T-cell (primary cell): ENCODE results near the gene HOXC9. TPM values are rescaled to one million over a fixed set of nuclear protein-coding genes. Genes with fewer than 3 reads are reported as not detected.

Experiments
- ATAC-seq, 4 experiments: fragments of 200-7000 bp in 3 of 4; fragments of 150-1000 bp in 1 of 4; cut with Tn5 transposase; replicated peaks in 1 of 4; 1 replicate in 3 of 4; 2 replicates in 1 of 4; pipeline ENCODE4 v1.10.0; 2021; ENCODE audit warnings: moderate library complexity in 3 of 4, mild to moderate bottlenecking in 2 of 4, moderate number of reproducible peaks in 1 of 4
- CTCF ChIA-PET, 2 donors: fragments of 300-600 bp; sonication (Branson Sonifier 250); formaldehyde crosslinking; loops; one replicate each; lab custom pipeline; 2022; ENCODE audit warnings: antibody characterized with exemption in 2 of 2; lab: Charles Lee
- POLR2A ChIA-PET, 2 donors: fragments of 300-600 bp; sonication (Branson Sonifier 250); formaldehyde crosslinking; loops; one replicate each; lab custom pipeline; 2022; ENCODE audit warnings: antibody characterized with exemption in 2 of 2; lab: Charles Lee
- DNase-seq, 35 experiments: peaks; one replicate each; pipeline versions ENCODE4 v3.0.0 to v3.0.0-alpha.2; 2013 to 2023
- H3K27ac ChIP-seq: one replicate; pipeline ENCODE4 v1.5.1; 2013; ENCODE audit warnings: low read length
- H3K27me3 ChIP-seq, 2 experiments: replicated peaks in 1 of 2; 1 replicate in 1 of 2; 2 replicates in 1 of 2; pipeline versions ENCODE4 v1.6.1 to v1.7.0; 2013; ENCODE audit warnings: low read length in 1 of 2, mixed read lengths in 1 of 2; ENCODE audit not compliant: control insufficient read depth in 2 of 2, insufficient read depth in 2 of 2; ENCODE audit errors: extremely low read depth in 1 of 2
- H3K36me3 ChIP-seq, 2 donors: 1 replicate in 1 of 2; 2 replicates in 1 of 2; pipeline versions ENCODE4 v1.6.1 to v1.7.0; 2013; ENCODE audit warnings: low read length in 1 of 2; ENCODE audit not compliant: control insufficient read depth in 2 of 2, insufficient read depth in 1 of 2; ENCODE audit errors: extremely low read depth in 1 of 2
- H3K4me1 ChIP-seq, 2 experiments: 1 replicate in 1 of 2; 2 replicates in 1 of 2; pipeline versions ENCODE4 v1.6.1 to v1.7.0; 2013; ENCODE audit warnings: low read length in 2 of 2, mixed read lengths in 1 of 2; ENCODE audit not compliant: insufficient read depth in 2 of 2, control insufficient read depth in 1 of 2; ENCODE audit errors: extremely low read depth in 1 of 2
- H3K4me3 ChIP-seq, 2 donors: 1 replicate in 1 of 2; 2 replicates in 1 of 2; pipeline versions ENCODE4 v1.5.1 to v1.7.0; 2013; ENCODE audit warnings: mild to moderate bottlenecking in 2 of 2, low read length in 1 of 2, moderate library complexity in 1 of 2; ENCODE audit not compliant: control insufficient read depth in 1 of 2; ENCODE audit errors: extremely low read depth in 1 of 2
- H3K9me3 ChIP-seq: 2 replicates; pipeline ENCODE4 v1.7.0; 2013
- H3K27ac Mint-ChIP-seq, 2 donors: one replicate each; pipeline ENCODE4 v1.8.0; 2020 to 2021; ENCODE audit warnings: mild to moderate bottlenecking in 2 of 2, mixed read lengths in 2 of 2
- H3K27me3 Mint-ChIP-seq, 2 donors: one replicate each; pipeline ENCODE4 v1.8.0; 2021 to 2022; ENCODE audit warnings: mixed read lengths in 2 of 2
- H3K36me3 Mint-ChIP-seq: one replicate; pipeline ENCODE4 v1.8.0; 2021; ENCODE audit warnings: mixed read lengths
- H3K4me1 Mint-ChIP-seq, 3 donors: one replicate each; pipeline ENCODE4 v1.8.0; 2020 to 2022; ENCODE audit warnings: mixed read lengths in 3 of 3, mild to moderate bottlenecking in 1 of 3
- H3K4me3 Mint-ChIP-seq, 3 donors: one replicate each; pipeline ENCODE4 v1.8.0; 2020 to 2022; ENCODE audit warnings: mild to moderate bottlenecking in 3 of 3, mixed read lengths in 3 of 3, moderate library complexity in 3 of 3
- H3K9me3 Mint-ChIP-seq, 3 donors: one replicate each; pipeline ENCODE4 v1.8.0; 2020 to 2022; ENCODE audit warnings: mixed read lengths in 3 of 3
- WGBS: methylation state at CpG from one replicate; pipeline ENCODE4 v1.1.5; 2013; ENCODE audit warnings: missing lambda C conversion rate; ENCODE audit not compliant: insufficient coverage; 5-methylcytosine and 5-hydroxymethylcytosine counted together
- total RNA-seq, 35 experiments: library from RNA in 6 of 35; stranded (reverse) in 6 of 35; fragments of 120-200 nt in 1 of 35; gene quantifications; one replicate each; pipeline versions ENCODE4 v1.2.1 to v1.2.4 and lab custom pipeline; 2013 to 2026

Gene HOXC9
- total RNA-seq, 5 donors from 2014 or later (not counting 1 experiment from before 2014, with no cell fraction given), result not detected

GRCh38 chr12:53974084-53975063 is 25.6 kb upstream of the HOXC9 start, which contains the start of gene HOTAIR:
TSS of gene HOTAIR (minus strand) at chr12:53974954.
- Mint-ChIP-seq H3K9me3 (no peaks in the 10 kb centered on the region), H3K36me3 (peaks cover 7% of the 10 kb centered on the region), H3K4me1 (peaks cover 16 to 25% (median 23%) of the 10 kb centered on the region in 3 donors), H3K27ac (peak within 1 kb of the TSS in 1 of 2 donors; percentile 59), H3K4me3 (peak within 1 kb of the TSS; percentile 39 to 74 (median 60)), H3K27me3 (peaks cover 81 to 87% of the 10 kb centered on the region in 2 donors)
- no peaks in the 10 kb centered on the region for H3K36me3 ChIP-seq
- peaks cover 38 to 97% of the 10 kb centered on the region in 2 experiments for H3K27me3 ChIP-seq
- H3K27ac ChIP-seq, result no peak within 1 kb of the TSS
- H3K4me1 ChIP-seq, result peaks cover 5 to 41% of the 10 kb centered on the region in 2 experiments
- ChIA-PET CTCF (interaction anchor here (0.6 kb wide), 3 partner anchors 11 to 455 kb away, joined by 3 to 4 read pairs (median 3); partner anchors contain the start of gene HOXC10 (in 1 of the 2)), POLR2A (no interaction called here)
- 2% methylated on average over 42 of the region's 63 CpGs for WGBS
- H3K9me3 ChIP-seq, result no peaks in the 10 kb centered on the region
- H3K4me3 ChIP-seq, result peak within 1 kb of the TSS; percentile 32 to 59
- peak; percentile 59 to 68 (median 64) for ATAC-seq
- DNase-seq, result peak in 5 of 35 experiments; percentile 23 to 58 (median 35)

- Mint-ChIP-seq H3K27me3 (peaks cover 81 to 87% of the 10 kb centered on the region in 2 donors), H3K9me3 (no peaks in the 10 kb centered on the region), H3K4me3 (peak overlapping the region; percentile 34 to 74 (median 44)), H3K36me3 (peaks cover 7% of the 10 kb centered on the region), H3K4me1 (peaks cover 16 to 25% (median 24%) of the 10 kb centered on the region in 3 donors), H3K27ac (no peak overlapping the region)
- H3K27me3 ChIP-seq, result peaks cover 35 to 97% of the 10 kb centered on the region in 2 experiments
- peak overlapping the region in 1 of 2 donors; percentile 49 for H3K4me3 ChIP-seq
- WGBS, result 7% methylated on average over 13 of the region's 25 CpGs
- CTCF ChIA-PET, result interaction anchor here in 1 of 2 donors (0.6 kb wide), 2 partner anchors 247 to 454 kb away, joined by 3 read pairs; no protein-coding TSS in a partner anchor
- H3K9me3 ChIP-seq, result no peaks in the 10 kb centered on the region
- DNase-seq (no peak), ATAC-seq (no peak)
- H3K27ac ChIP-seq, result no peak overlapping the region
- peaks cover 5 to 41% of the 10 kb centered on the region in 2 experiments for H3K4me1 ChIP-seq
- POLR2A ChIA-PET, result no interaction called here
- H3K36me3 ChIP-seq, result no peaks in the 10 kb centered on the region
Measured at GRCh38 chr12:53975064-53975471, 24.9 kb upstream of the HOXC9 start.

DNA sequence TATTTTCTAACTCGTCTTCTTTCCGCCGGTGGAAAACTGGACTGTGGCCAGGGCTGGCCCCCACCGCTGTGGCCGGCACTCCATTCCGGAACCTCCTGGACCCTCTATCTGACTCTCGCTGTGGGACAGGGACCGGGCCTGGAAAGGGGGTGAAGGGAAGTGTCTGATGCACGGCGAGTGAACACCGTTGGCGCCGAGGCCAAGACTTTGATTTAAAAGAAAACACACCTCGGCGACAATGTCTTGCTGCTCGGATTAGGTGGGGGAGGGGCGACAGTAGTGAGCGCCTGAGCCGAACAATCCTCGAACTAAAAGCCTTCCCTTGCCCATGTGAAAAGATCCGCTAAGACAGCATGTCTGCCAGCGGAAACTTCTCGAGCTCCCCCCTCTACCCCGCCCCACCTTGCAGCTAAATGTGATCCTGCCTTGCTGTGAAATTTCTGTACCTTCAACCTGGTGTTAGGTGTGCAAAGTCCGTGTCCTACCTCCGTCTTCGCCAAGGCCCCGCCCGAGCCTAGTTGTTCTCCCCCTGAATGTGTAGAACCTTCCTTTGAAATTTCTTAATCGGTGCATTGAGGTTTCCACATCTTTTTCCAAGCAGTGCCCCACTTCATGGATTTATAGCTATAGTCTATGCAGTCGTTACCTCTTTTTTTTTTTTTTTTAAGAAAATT is 24.3 kb upstream of the HOXC9 start:
- Histone ChIP-seq H3K4me3 (peak overlapping the region in 1 of 2 donors; percentile 49), H3K9me3 (no peaks in the 10 kb centered on the region), H3K27me3 (peaks cover 35 to 97% of the 10 kb centered on the region in 2 experiments), H3K27ac (no peak overlapping the region), H3K4me1 (peaks cover 5 to 43% of the 10 kb centered on the region in 2 experiments), H3K36me3 (no peaks in the 10 kb centered on the region)
- Mint-ChIP-seq H3K4me3 (peak overlapping the region; percentile 34 to 74 (median 44)), H3K4me1 (peaks cover 16 to 29% (median 27%) of the 10 kb centered on the region in 3 donors), H3K27me3 (peaks cover 81 to 87% of the 10 kb centered on the region in 2 donors), H3K36me3 (peaks cover 7% of the 10 kb centered on the region), H3K9me3 (no peaks in the 10 kb centered on the region), H3K27ac (peak overlapping the region in 1 of 2 donors; percentile 59)
- ChIA-PET CTCF (interaction anchor here in 1 of 2 donors (0.5 to 0.6 kb wide), 2 partner anchors 9 to 247 kb away, joined by 3 to 8 read pairs; partner anchors contain the start of gene HOXC10), POLR2A (no interaction called here)
- ATAC-seq (no peak), DNase-seq (no peak)
- WGBS, result 13% methylated on average over 22 of the region's 31 CpGs

GRCh38 chr12:53976172-53976822 is 23.7 kb upstream of the HOXC9 start:
- Histone ChIP-seq H3K4me3 (no peak overlapping the region), H3K36me3 (no peaks in the 10 kb centered on the region), H3K27me3 (peaks cover 29 to 97% of the 10 kb centered on the region in 2 experiments), H3K9me3 (no peaks in the 10 kb centered on the region), H3K4me1 (peaks cover 5 to 46% of the 10 kb centered on the region in 2 experiments), H3K27ac (no peak overlapping the region)
- Mint-ChIP-seq H3K27me3 (peaks cover 81 to 87% of the 10 kb centered on the region in 2 donors), H3K27ac (peak overlapping the region in 1 of 2 donors; percentile 40), H3K36me3 (peaks cover 7% of the 10 kb centered on the region), H3K9me3 (no peaks in the 10 kb centered on the region), H3K4me1 (peaks cover 16 to 31% (median 27%) of the 10 kb centered on the region in 3 donors), H3K4me3 (peak overlapping the region in 1 of 3 donors; percentile 74)
- ChIA-PET CTCF (interaction anchor here (0.5 to 0.7 kb wide), 3 partner anchors 9 to 496 kb away, joined by 3 to 8 read pairs (median 3); partner anchors contain the start of gene HOXC10 (in 1 of the 2)), POLR2A (no interaction called here)
- no peak for DNase-seq
- 20% methylated on average over 7 of the region's 21 CpGs for WGBS
- no peak for ATAC-seq

GRCh38 chr12:53976823-53977595 is 23.0 kb upstream of the HOXC9 start:
- H3K4me3 Mint-ChIP-seq, result no peak overlapping the region
- peaks cover 24 to 97% of the 10 kb centered on the region in 2 experiments for H3K27me3 ChIP-seq
- CTCF ChIA-PET, result interaction anchor here (0.5 to 0.7 kb wide), 2 partner anchors 20 to 495 kb away, joined by 3 read pairs; no protein-coding TSS in a partner anchor

More at GRCh38 chr12:53976823-53977595, 23.0 kb upstream of the HOXC9 start:
- Mint-ChIP-seq H3K27ac (peak overlapping the region in 1 of 2 donors; percentile 36), H3K36me3 (peaks cover 7% of the 10 kb centered on the region), H3K9me3 (no peaks in the 10 kb centered on the region), H3K4me1 (peaks cover 16 to 31% (median 27%) of the 10 kb centered on the region in 3 donors), H3K27me3 (peaks cover 78 to 87% of the 10 kb centered on the region in 2 donors)
- H3K9me3 ChIP-seq, result no peaks in the 10 kb centered on the region
- H3K4me3 ChIP-seq, result no peak overlapping the region
- 20% methylated on average over 1 of the region's 9 CpGs for WGBS
- ATAC-seq (no peak), DNase-seq (no peak)
- no peak overlapping the region for H3K27ac ChIP-seq
- no peaks in the 10 kb centered on the region for H3K36me3 ChIP-seq
- H3K4me1 ChIP-seq, result peaks cover 5 to 47% of the 10 kb centered on the region in 2 experiments
- POLR2A ChIA-PET, result no interaction called here
